ENCODE results near the gene MEI1.

MEI1 gene

DNA sequence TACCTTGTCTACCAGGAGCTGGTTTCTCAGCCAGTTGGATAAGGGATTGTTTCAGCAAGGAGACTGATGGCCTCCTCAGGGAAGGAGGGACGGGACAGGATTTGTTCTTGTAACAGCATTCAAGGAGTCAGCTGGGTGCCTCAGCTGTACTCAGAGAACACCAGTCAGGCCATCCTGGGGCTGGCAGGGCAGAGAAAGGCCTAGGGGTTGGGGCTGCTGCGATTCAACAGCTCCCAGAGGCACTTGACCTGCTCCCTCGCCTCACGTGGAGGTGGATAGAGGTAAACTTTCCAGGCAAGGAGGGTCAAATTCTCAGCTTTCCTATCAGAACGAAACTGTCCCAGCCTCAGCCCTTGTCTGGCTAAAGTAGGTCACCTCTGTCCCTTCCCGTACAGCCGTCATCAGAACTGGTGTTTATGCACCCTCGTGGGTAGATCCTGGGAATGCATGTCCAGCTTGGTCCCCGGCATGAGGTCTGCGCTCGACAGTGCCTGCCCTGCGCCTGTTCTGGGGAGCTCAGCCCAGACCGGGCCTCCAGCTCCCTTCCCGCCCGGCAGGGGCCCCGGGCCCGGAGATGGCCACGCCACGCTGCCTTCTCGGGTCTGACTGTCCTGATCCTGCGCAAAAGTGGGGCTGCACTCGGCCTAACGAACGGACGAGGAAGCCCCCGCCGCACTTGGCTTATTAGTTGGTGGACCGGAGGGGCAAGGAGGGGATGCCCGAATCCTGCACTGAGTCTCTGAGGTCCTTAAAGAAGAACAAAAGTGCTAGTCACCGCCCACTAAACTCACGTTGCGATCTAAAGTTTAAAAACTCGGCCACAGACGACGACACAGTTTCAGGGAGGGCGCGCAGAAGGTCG, 100.4 kb downstream of the MEI1 start:
- DNase-seq (ENCODE audit: extremely low spot score): peak; percentile 66
- TF ChIP-seq, protein P1, sequence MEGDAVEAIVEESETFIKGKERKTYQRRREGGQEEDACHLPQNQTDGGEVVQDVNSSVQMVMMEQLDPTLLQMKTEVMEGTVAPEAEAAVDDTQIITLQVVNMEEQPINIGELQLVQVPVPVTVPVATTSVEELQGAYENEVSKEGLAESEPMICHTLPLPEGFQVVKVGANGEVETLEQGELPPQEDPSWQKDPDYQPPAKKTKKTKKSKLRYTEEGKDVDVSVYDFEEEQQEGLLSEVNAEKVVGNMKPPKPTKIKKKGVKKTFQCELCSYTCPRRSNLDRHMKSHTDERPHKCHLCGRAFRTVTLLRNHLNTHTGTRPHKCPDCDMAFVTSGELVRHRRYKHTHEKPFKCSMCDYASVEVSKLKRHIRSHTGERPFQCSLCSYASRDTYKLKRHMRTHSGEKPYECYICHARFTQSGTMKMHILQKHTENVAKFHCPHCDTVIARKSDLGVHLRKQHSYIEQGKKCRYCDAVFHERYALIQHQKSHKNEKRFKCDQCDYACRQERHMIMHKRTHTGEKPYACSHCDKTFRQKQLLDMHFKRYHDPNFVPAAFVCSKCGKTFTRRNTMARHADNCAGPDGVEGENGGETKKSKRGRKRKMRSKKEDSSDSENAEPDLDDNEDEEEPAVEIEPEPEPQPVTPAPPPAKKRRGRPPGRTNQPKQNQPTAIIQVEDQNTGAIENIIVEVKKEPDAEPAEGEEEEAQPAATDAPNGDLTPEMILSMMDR (IDR thresholded peaks at IDR 0.05; ENCODE audit: control extremely low read depth, extremely low read depth, low read depth, missing control alignments): no peak
- ChIA-PET POLR2A (interaction anchor here (0.5 to 1.9 kb wide), 15 partner anchors 16 to 130 kb away, joined by 3 to 16 read pairs (median 4); partner anchors contain the start of genes SNU13 and SREBF2), CTCF (interaction anchor here (0.7 to 4.6 kb wide), 13 partner anchors 9 to 158 kb away, joined by 3 to 43 read pairs (median 7); no protein-coding TSS in a partner anchor)

DNA sequence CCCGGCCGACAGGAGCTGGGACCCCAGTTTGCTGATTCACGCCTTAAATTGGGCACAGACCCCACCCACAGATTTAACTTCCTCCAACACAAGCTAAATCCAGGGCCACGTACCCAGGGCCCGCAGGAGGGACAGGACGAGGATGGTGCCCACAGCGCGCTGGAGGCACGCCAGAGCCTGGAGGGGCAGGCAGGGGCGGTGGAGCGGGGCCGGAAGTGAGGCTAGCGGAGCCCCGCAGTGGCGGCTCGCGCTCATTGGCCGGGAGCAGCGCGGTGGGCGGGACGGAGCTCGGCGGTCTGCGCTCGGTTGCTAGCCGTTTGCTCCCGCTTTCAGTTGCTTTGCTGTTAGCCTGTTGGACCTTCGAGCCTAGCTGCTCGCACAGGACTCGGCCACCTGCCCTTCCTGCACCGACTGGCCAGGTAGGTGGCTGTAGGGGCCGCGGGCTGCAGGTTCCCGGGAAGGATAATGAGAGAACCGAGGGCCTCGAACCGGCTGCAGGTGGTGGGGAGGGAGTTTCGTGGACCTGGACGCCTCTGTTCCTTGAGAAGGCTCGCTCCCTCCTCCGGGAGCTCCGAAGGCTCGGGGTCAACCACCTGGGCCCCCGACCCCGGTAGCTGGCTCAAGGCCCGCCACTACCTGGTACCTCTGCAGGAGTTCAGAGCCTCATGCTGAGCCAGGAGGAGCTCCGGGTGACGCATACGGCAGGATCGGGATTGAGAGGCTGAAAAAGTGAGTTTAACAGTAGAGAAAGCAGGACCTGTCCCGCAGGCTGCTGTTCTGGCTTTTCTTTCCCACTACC, 101.2 kb downstream of the MEI1 start, which contains the start of gene CCDC134:
TSS of gene CCDC134 (plus strand) at position 332 of the 799 bp plus-strand sequence. CDS start 8,212 bp downstream, outside the sequence.
- peak; percentile 97 for DNase-seq (ENCODE audit: extremely low spot score)
- POLR2A ChIA-PET: interaction anchor here (0.6 to 1.9 kb wide), 16 partner anchors 16 to 944 kb away, joined by 3 to 16 read pairs (median 4); partner anchors contain the start of genes SNU13, SREBF2 and ST13
- CTCF ChIA-PET: interaction anchor here (0.7 to 4.6 kb wide), 17 partner anchors 8 to 158 kb away, joined by 3 to 43 read pairs (median 4); partner anchors contain the start of genes MEI1 and SREBF2
- TF ChIP-seq, protein P1 (IDR thresholded peaks at IDR 0.05; ENCODE audit: control extremely low read depth, extremely low read depth, low read depth, missing control alignments): no peak

DNA sequence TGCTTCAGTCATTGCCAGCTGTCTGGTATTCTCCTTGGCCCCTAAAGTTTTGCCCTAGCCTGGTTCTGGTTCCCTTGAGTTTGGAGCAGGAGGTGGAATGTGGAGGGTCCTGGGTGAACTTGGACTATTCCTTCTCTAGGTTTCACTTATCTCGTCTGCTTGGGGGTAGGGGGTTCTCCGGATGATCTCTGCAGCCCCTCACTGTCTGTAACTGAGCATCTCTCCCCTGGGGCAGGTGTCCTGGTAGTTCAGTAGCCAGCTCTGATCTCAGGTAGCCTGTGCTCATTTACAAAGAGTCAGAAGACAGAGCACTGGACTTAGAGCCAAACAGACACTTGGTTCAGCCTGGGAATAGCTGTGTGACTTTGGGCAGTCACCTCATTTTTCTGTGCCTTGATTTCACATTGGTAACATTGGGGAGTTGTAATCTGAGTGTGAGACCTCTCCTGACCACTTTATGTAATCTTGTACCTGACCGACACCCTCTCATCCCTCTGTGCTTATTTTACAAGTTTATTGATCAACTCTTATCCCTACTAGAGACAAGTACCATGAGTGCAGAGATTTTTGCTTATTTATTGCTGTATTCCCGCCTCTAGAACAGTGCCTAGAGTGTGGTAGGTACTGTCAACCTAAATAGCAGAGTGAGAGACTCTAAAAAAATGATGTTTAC, 102.0 kb downstream of the MEI1 start:
- no peak for DNase-seq (ENCODE audit: extremely low spot score)
- CTCF ChIA-PET: interaction anchor here (1.0 to 4.6 kb wide), 10 partner anchors 10 to 140 kb away, joined by 3 to 43 read pairs (median 8); partner anchors contain the start of genes MEI1 and SREBF2
- TF ChIP-seq, protein P1 (IDR thresholded peaks at IDR 0.05; ENCODE audit: control extremely low read depth, extremely low read depth, low read depth, missing control alignments): no peak
- POLR2A ChIA-PET: interaction anchor here (1.2 to 1.9 kb wide), 5 partner anchors 20 to 82 kb away, joined by 3 to 10 read pairs (median 3); partner anchors contain the start of gene SREBF2

DNA sequence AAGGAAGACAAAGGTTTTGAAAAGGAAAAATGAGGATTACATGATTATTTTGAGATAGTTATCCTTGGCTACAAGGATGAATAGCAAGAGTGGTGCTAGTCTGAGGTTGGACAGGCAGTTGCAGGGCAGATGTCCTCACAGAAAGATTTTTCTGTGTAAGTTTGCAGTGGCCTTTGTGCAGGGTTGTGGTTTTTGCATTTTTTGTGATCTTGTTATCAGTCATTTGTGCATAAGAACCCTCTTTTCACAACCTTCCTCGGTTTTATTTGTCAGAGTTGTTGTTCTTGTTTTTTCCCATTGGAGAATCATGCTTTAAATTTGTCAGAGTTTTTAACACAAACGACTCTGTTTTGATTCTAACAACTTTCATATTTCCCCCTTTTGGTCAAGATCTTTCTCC, 102.6 kb downstream of the MEI1 start:
- TF ChIP-seq, protein P1 (IDR thresholded peaks at IDR 0.05; ENCODE audit: control extremely low read depth, extremely low read depth, low read depth, missing control alignments): no peak
- no peak for DNase-seq (ENCODE audit: extremely low spot score)
- ChIA-PET POLR2A (no interaction called here), CTCF (interaction anchor here (1.1 to 4.6 kb wide), 6 partner anchors 9 to 139 kb away, joined by 3 to 43 read pairs (median 8); partner anchors contain the start of genes MEI1 and SREBF2)

DNA sequence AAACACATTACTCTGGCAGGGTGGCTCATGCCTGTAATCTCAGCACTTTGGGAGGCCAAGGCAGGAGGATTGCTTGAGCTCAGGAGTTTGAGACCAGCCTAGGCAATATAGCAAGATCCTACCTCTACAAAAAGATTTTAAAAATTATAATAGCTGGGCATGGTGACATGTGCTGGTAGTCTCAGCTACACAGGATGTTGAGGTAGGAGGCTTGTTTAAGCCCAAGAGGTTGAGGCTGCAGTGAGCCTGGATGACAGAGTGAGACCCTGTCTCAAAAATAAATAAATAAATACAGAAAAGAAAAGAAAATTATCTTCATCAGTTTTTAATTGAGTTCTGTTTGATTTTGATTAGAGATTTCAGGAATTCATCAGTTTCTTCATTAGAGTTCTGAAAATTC, 106.3 kb downstream of the MEI1 start:
- TF ChIP-seq, protein P1 (IDR thresholded peaks at IDR 0.05; ENCODE audit: control extremely low read depth, extremely low read depth, low read depth, missing control alignments): no peak
- ChIA-PET CTCF (interaction anchor here (1.1 to 2.3 kb wide), 3 partner anchors 59 to 108 kb away, joined by 3 to 9 read pairs (median 4); no protein-coding TSS in a partner anchor), POLR2A (interaction anchor here (0.7 kb wide), 1 partner anchor 104 kb away, joined by 3 read pairs; no protein-coding TSS in a partner anchor)
- no peak for DNase-seq (ENCODE audit: extremely low spot score)

All from GM10248 (cell line).